Neural cell (in vitro differentiated cells): ENCODE results near the gene CCL19.

Experiments used
- CTCF ChIP-seq: fragments of 450-650 bp; IDR thresholded peaks from 2 replicates; pipeline ENCODE4 v1.5.1; 2014; ENCODE audit warnings: antibody characterized with exemption, mild to moderate bottlenecking, moderate library complexity; ENCODE audit not compliant: poor library complexity, severe bottlenecking
- POLR2AphosphoS5 ChIP-seq: IDR thresholded peaks from 2 replicates; pipeline ENCODE4 v1.6.1; 2012

GRCh38 chr9:34651876-34652601 lies 39.0 kb downstream of the CCL19 start, which contains the start of gene IL11RA:
- peak; percentile 68 for TF ChIP-seq POLR2AphosphoS5
- TF ChIP-seq CTCF, result no peak
